Ammon's horn (tissue), 1 donor: ENCODE measurements around the gene SEMA3E.
"Not testable (repeated sequence)": the region's sequence is repeated elsewhere in the genome, so short reads cannot be mapped to it uniquely, and the experiment has no call there.

ENCODE experiments used
- DNase-seq: peaks from one replicate; pipeline ENCODE4 v3.0.0-alpha.2; 2016; ENCODE audit warnings: low spot score

SEMA3E gene

DNA sequence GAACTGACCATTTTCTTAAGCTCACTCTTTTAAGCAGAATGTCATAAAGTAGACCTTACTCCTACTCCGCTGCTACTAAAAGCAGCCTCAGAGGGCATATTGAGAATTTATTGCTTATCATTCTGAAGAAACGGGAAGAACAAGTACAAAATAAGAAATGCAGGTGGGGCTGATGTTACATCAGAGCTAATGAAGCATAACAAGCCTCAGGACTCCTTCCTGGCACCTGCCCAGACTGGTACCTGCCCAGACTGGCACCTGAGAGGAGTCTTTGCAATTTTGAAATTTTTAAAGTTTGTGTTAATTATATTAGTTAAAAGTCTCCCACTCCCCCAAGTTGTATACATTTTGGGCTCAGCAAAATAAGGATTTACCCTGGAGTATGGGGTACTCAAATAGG, 162.4 kb downstream of the SEMA3E start:
- DNase-seq, result no peak

DNA sequence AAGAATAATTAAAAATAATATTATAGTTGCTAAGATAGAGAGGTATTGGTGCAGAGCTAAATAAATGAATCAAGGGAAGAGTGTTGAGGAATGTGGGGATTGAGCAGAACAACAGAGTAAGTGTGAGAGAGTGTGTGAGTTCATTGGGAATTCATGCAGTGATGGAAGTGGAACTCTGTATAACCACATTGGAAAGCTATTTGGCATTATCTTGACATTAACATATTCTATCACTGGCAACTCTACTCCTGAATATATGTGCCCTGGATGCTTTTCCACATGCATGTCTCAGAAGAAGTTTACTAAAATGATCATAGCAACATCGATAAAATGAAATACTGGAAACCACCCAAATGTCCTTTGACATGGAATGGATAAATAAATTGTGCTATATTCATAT, 164.1 kb downstream of the SEMA3E start:
- DNase-seq, result no peak

DNA sequence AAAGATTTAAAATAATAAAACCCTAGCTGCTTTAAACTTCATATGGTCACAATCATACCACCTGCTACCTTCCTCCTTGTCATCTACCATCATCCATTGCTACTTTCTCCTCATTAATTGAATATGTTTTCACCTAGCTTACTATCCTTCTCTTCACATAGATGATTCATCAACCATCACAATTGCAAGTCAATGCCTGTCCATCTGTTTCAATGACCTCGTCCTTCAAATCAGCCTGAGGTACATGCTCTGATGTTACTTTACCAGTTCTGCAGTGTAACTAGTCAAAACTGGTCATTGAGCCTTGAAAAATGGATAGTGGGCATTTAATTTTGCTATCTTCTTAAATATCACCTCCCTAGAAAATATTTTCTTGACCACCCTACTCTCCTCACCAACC, 164.7 kb downstream of the SEMA3E start:
- DNase-seq, result no peak

DNA sequence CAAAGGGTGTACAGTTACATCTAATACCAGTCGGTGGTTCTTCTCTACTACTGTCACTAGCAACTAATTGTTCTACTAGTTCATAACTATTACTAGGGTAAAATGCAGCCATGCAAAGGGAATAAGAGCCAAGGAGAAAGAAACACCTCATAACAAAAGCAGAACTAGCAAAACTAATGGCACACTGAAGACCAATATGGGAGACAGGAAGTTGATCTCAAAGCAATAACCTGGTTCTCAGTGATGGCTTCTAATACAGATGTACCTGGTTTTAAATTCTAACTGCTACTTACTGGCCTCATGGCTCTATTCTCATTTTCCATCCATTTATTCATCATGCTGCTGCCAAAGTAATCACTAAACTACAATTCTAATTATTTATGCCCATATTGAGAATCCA, 170.3 kb downstream of the SEMA3E start:
- no peak for DNase-seq

DNA sequence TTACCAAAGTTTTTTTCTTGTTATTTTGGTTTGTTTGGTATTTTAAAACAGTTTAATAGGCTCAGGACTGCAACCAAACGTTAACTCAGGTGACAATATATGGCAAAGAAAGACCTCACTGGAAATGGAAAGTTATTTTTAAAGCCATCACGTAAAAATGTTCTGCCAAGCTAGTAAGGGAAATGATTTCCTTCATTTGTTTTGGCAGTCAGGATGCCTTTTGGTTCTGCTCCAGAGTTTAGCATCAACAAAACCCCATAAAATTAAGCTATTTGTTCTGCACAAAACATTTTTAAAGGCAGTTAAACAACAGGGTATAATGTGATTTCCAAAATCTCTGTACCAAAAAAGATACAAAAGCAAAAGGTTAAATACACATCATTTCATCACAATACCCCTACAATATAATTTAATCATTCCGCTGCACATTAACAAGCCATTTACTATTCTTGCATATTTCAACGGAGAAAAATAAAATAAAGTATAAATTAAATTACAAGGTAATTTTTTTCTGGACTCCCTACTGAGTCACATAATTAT, 172.4 kb downstream of the SEMA3E start:
- no peak for DNase-seq

DNA sequence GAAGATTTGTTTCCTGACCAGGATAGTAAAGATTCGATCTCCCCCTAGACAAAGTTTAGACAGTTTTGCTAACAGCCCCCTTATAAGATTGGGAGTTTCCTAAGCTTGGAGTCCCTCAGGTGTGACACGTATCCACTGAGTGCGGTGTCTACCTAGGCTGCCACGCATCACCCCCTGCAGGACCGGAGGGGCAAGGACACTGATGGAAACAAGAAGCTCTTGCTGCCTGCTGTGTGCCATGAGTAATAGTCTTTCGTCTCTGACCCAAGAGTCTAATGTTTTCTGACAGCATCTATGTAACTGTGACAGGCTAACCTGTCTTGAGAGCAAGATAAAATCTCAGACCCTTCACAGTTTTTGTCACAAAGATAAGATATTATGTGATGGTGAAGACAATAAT, 173.5 kb downstream of the SEMA3E start:
- DNase-seq, result no peak

DNA sequence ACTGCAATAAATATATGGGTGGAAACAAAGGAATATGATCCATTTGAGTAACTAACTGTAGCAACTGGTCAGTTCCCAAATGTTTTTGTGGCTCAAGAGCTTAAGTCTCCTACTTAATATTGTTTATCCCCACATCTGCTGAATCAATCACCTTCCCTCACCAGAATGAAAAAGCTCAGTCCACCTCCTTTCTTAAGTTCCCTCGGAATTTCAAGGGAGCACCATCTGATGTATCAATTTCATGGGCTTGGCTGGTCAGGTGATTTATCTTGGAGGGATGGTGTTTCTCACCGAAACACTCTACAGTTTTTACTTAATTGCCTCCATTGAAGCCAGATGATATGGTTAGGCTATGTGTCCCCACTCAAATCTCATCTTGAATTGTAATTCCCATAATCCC, 176.6 kb downstream of the SEMA3E start:
- no peak for DNase-seq

DNA sequence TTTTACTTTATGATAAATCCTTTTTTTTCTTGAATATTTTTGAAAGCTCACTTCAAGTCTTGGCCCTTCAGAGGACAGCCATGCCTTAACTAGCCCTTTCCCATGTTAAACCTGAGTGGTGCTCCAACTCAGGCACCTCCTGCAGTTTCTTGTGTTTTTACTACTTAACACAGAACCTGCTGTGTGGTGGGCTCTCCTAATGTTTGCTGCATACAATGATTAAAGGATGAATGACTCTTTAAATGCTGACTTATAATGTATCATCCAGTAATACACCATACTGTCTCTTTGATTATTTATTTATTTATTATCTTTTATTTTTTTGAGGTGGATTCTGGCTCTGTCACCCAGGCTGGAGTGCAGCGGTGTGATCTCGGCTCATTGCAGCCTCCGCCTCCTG, 179.4 kb downstream of the SEMA3E start:
- DNase-seq, result no peak

DNA sequence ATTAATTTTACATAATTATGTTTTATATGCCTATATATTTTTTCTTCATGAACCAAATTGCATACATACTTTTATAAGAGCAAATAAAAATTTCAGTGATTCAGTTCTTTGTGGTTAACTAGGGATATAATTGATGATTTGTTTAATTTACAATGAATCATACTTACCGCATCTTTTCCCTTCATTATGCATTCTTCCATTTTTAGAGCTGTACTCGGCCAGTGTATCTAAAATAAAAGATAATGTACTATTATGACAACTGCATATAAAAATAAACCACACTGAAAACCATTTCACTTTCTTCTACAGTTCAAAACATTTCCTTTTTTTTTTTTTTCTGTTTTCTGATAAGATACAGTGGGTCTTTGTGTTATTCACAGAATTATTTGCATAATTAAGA, 179.9 kb downstream of the SEMA3E start:
- DNase-seq, result no peak

DNA sequence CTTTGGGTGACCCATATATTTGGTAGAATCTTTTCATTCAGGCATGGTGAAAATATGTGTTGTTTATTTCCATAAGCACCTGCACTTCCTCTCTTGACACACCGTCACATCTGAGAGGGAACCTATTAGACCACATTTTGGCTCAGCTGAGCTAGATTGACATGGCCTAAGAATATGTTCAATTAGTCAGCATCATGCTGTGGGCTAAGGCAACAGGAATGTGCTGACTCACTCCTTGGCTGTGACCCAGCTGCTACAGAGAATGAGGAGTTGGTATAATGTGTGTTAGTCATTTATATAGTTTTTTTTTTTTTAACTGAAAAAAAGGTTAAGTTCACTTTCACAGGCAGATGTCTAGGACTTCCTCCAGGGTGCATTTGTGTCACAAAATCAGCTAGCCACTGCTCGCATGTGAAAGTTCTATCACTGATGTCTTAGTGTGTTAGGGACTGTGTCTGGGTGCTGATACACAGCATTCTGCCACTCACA, 180.6 kb downstream of the SEMA3E start:
- peak; percentile 83 for DNase-seq

DNA sequence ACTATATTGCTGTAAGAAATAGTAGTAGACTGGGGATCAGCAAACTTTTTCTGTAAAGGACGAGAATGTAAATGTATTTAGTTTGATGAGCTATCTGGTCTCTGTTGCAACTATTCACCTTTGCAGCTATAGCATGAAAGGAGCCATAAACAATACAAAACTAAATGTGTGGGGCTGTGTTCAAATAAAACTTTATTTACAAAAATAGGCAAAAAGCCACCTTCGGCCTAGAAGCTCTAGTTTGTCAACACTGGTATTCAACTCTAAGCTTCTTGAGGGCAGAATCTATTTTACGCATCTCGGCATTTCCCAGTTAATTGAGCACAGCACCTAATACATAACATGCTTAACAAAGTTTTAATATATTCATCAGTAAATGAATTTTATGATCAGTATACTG, 181.4 kb downstream of the SEMA3E start:
- DNase-seq, result no peak

DNA sequence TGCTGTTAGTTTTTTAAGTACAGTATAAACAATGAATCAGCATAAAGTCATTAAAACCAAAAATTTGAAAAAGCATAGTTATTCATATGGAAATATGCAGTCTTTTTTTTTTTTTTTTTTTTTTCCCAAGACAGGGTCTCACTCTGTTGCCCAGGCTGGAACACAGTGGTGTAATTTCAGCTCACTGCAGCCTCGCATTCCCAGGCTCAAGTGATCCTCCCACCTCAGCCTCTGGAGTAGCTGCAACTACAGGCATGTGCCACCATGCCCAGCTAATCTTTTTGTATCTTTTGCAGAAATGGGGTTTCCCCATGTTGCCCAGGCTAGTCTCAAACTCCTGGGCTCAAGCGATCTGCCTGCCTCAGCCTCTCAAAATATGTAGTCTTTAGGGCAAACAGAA, 182.0 kb downstream of the SEMA3E start:
- no peak for DNase-seq

DNA sequence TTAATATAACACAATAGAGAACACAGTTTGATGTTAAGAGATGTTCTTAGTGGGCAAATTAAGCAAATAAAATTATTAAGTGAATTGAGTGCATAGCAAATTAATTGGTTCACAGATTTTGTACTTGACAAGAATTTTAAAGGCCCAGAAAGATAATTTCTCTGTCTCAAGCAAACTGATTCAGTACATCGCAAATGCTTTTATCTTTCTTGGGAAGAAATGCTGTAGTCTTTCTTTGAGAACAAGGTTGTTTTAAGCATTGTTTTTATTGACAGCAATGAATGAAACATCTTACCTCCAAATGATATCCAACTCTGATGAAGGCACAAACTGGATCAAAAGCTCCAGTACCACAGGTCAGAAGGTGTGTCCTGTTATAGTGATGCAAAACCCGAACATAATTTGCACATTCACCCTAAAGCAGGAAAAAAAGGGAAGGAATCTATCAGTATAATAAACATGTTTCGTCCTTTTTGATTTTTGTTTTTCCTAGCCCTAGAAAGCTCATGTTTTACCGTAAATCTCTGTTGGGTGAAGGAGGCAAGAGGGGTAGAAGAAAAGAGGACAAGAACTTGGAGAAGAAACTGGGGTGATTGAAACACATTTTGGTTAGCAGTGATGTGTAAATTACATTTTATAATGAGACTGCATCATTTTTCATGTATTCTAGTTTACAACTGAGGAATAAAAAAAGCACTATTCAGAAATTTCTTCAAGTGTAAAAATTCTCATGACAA, 182.6 kb downstream of the SEMA3E start:
- DNase-seq, result no peak

DNA sequence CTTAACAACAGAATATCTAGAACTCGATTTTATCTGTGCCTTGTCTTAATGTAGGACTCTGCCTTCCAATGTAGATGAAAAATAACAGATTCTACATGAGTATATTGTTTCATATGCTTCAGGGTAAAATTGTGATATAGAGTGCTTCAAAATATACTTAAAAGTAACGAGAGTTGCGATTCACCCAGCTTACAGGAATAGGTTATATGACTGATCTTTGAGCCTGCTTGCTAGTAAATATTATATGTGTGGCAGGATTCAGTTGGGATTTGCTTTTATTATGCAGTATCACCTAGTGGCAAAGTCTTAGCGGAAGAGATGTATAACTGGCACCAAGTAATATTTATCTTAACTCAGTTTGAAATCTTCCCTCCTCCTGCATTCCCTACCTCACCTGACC, 183.3 kb downstream of the SEMA3E start:
- no peak for DNase-seq

DNA sequence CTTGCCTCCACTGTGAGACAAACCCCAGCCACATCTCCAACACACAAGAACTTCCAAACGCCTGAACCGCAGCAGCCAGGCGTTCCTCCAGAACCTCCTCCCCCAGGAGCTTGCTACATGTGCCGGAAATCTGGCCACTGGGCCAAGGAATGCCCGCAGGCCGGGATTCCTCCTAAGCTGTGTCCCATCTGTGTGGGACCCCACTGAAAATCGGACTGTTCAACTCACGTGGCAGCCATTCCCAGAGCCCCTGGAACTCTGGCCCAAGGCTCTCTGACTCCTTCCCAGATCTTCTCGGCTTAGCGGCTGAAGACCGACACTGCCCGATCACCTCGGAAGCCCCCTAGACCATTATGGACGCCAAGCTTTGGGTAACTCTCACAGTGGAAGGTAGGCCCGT, 187.1 kb downstream of the SEMA3E start:
- not testable (repeated sequence) for DNase-seq

DNA sequence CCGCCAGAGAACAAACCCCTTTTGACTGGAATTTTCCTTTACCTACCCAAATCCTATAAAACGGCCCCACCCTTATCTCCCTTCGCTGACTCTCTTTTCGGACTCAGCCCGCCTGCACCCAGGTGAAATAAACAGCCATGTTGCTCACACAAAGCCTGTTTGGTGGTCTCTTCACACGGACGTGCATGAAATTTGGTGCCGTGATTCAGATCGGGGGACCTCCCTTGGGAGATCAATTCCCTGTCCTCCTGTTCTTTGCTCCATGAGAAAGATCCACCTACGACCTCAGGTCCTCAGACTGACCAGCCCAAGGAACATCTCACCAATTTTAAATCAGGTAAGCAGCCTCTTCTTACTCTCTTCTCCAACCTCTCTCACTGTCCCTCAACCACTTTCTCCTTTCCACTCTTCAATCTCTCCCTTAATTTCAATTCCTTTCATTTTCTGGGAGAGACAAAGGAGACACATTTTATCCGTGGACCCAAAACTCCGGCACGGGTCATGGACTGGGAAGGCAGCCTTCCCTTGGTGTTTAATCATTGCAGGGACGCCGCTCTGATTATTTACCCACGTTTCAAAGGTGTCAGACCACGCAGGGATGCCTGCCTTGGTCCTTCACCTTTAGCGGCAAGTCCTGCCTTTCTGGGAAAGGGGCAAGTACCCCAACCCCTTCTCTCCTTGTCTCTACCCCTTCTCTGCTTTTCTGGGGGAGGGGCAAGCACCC, 188.8 kb downstream of the SEMA3E start:
- DNase-seq, result not testable (repeated sequence)

DNA sequence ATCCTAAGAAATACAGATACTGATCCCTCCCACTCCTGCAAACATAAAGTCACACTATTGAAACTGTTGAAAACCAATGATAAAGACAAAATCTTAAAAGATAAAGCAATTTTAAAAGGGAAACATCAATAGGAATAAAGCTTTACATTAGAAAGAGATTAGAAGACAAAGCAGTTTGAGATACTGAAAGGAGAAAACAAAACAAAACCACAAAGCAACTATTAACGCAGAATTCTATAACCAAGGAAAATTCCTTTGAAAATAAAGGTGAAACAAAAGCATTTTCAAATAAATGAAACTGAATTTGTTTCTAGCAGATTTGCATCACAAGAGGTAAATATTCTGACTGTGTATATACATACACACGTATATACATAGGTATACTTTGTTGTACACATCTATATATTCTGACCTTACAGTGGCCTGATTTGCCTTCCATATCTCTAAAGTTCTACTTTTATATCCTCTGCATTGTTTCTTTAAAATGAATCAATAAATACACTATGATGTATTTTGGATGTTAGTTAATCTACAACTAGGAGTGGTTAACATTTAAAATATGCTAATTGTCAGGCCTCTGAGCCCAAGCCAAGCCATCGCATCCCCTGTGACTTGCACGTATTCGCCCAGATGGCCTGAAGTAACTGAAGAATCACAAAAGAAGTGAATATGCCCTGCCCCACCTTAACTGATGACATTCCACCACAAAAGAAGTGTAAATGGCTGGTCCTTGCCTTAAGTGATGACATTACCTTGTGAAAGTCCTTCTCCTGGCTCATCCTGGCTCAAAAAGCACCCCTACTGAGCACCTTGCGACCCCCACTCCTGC, 189.6 kb downstream of the SEMA3E start:
- DNase-seq, result not testable (repeated sequence)

DNA sequence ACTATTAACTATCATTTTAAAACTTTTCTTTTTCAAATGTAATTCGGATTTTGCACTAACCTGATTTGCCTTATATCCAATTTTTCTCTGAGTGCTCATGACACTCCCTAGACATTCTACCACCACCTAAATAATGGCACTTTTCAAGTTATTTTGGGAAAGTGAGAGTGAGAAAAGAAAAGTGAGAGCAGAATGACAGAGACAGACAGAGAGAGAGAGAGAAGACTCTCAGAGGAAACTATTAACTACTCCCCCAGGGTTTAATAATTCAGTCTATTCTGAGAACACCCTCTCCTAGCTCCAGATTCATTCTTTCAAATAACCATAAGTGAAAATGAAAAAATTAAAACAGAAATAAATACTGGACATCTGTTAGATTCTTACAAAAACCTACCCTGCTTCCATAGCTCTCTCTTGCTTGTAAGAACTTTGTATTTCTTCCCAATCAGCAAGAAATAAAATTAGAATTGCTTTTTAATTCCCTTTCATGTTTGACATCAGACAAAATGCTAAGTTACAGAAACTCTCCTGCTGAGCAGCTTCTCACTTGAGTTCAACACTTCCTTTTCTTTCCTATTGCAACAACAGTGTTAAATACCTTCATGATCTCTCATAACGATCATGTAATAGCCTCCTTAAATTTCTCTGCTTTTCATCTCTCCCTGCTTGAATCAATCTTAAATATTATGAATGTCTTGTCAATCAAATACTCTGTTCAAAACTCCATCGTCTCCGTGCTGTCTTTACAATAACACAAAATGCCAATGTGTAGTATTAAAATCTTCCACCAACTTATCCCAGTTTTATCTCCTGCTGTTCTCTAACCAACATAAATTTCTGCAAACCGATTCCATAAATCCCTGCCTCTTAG, 191.7 kb downstream of the SEMA3E start:
- DNase-seq, result no peak

DNA sequence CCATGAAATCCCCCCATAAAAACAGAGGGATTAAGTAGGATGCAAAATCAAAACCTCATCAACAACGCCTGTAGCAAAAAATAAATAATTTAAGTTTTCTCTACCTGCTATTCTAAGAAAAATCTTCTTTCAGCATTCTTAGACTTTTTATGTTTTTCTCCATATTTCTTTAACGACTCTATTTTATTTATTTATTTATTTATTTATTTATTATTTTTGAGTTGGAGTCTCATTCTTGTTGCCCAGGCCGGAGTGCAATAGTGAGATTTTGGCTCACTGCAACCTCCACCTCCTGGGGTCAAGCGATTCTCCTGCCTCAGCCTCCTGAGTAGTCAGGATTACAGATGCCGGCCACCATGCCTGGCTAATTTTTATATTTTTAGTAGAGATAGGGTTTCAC, 192.5 kb downstream of the SEMA3E start:
- no peak for DNase-seq

DNA sequence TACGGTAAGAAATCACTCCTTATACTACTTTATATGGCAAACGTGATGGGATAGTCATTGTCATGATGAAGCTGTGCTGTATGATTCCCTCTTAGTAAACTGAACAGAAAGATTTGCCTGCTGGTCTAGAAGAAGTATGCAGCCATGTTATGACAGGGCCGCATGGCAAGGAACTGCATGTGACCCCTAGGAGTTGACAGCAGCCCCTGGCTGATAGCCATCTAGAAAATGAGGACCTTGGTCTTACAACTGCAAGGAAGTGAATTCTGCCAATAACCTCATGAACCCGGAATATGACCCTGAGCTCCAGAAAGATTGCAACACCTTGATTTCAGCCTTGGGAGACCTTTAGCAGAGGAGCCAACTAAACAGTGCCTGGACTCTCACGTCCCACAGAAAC, 193.3 kb downstream of the SEMA3E start:
- no peak for DNase-seq

DNA sequence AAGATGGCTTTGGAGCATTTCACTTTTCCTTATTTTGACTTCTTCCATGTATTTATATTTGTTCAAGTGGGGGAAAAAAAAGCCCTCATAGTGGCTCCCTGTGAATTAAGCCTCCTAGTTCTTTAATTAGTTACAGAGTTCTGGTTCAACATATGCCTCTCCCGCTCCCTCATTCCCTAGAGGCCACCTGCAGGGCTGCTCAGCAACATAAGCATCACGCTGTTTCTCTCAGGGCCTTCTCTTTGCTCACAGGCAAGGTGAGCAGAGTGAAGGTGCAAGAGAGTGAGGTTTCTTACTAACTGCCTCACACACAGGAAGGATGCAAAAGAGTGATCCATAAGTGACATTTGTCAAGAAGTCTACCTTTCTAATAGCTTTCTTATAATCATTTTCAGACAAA, 196.7 kb downstream of the SEMA3E start:
- DNase-seq, result no peak
